ENCODE measurements around the gene EIF2D.

Gene EIF2D

DNA sequence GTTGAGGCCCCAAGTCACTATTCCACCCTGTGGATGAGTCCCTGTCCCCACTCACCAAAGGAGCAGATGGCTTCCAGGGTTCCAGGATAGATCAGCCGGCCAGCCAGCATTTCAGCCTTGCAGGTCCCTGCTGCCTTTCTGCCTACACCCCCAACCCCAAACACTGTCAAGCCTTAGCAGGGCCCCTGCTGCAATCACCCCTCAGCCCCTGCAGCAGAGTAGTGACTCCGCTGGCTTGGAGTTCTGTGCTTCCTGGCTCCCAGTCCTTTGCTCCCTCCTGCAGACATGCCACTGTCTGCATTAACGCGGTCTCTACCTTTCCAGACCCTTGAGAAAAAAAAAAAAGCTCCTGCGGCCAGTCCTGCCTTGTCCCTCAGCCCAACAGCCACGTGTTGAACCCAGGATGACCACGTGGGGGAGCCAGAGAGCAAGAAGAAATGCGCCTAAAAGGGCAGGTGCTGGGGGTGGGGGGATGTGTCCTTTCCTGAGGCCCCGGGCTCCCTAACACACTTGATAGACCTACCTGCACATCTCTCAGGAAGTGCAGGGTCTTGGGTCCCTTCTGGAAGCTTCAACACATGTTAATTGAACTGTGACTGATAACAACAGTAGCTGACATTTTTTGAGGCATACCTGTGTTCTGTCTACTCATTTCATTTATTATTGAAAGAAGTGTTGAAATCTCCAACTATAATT, 67.6 kb downstream of the EIF2D start:
- peak in 1 of 2 donors; percentile 84 for DNase-seq
